Embryonic facial prominence (tissue), 1 donor: ENCODE data around the gene DUSP19.
A peak's percentile ranks its signal among the peaks of the same experiment; 100 is the strongest.
"Not testable (repeated sequence)": the region's sequence is repeated elsewhere in the genome, so short reads cannot be mapped to it uniquely, and the experiment has no call there.

Experiments used
- DNase-seq: peaks from one replicate; pipeline ENCODE4 v3.0.0-alpha.2; 2016; ENCODE audit errors: extremely low spot score

DUSP19 gene

GRCh38 chr2:183078464-183079138 lies at the start of gene DUSP19:
Gene DUSP19, plus strand, starts transcription at chr2:183078747. Its CDS starts 187 bp downstream, at chr2:183078934.
- peak; percentile 77 for DNase-seq

- no peak for DNase-seq
These were observed 49.3 kb upstream of the DUSP19 start for GRCh38 chr2:183029219-183029618.

DNA sequence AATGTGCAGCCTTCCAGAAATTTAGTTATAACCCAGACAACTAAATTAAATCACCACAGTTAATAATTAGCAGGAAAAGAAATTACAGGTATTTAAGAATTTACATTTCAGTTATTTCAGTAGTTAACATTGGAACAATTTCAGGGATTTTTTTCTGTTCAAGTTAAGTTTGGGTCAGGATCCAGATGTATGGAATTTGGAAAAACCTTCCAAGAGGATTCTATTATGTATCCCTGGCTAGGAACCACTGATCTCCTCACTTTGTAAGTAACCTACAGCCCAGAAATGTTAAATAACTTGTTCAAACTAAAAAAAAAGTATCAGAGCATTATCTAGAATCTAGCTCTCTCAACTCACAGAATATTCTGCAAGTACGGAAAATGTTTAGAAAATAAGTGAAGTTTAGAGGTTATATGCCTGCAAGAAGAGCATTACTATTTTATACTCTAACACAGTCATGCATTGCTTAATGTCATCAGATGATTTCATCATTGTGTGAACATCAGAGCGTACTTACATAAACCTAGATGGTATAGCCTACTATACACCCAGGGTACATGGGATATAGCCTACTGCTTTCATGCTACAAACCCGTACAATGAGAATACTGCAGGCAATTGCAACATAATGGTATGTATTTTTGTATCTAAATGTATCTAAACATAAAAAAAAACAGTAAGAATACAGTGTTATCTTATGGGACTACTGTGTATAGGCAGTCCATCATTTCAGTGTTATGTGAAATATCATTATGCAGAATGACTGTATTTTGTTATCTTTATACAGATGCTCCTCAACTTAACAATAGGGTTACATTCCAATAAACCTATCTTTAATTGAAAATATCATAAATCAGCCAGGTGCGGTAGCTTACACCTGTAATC lies 46.4 kb upstream of the DUSP19 start:
- no peak for DNase-seq

DNA sequence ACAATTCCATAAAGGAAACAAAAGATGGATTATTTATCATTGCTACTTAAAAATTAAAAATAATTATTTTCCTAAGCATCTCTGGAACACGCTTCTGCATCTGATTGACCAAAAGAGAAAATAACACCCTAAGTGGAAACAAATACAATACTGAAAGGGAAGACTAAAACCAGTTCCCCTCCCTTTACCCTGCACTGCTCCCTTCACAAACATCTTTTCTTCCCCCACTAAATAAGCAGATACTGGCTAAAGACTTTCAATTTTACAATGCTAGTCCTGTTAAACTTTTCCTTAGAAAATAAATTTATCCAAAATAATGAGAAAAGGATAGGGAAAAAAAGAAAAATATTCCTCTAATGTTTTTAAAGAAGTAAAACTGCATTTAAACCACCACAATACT lies 44.6 kb upstream of the DUSP19 start:
- no peak for DNase-seq

DNA sequence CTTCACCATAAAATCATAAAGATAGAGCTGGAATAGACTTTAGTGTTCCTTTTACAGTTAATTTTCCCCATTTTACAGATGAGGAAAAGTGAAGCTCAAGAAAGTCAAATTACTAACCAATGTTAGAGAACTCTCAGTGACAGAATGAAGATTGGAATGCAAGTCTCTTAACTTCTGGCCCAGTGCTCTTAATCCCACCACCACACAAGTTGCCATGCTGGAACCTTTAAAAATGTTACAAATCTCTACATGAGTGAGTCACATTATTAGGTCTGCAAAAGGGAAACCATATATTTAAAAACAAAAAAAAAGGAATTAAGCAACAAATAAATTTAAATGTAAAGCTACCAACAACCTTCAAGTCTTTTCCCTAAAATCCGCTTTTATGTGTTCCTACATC lies 43.7 kb upstream of the DUSP19 start:
- no peak for DNase-seq

GRCh38 chr2:183035298-183035953 lies 43.1 kb upstream of the DUSP19 start:
- DNase-seq = no peak

DNA sequence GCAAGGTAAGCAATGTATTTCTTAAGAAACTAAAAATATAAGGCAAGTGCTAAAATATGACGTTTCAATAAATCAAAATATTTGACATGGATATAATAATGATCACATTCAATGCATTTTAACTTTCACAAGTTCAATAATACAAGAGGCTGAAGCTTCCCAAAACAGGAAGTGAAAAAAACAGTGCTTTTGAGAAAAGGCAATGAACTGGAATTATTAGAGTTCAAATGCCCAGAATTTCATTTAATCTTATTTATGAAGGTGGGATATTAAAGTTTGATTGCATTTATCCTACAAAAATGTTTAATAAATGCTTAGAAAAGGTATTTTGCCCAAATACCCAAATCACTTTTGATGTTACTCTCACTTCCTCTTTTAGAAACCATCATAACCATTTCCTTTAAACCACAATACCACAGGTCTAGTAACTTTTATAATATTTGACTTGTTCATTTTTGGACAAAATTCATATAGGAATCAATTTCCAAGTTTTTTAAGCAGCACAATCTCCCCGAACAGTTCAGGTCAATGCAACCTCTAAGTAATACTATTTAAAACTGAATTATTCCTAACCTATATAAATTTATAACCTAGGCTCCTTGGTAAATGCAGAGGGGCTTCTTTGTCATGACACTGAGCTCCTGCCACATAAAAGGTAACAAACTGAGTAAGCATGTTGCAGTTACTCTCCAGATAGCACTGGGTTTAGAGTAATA lies 42.4 kb upstream of the DUSP19 start:
- DNase-seq = no peak

DNA sequence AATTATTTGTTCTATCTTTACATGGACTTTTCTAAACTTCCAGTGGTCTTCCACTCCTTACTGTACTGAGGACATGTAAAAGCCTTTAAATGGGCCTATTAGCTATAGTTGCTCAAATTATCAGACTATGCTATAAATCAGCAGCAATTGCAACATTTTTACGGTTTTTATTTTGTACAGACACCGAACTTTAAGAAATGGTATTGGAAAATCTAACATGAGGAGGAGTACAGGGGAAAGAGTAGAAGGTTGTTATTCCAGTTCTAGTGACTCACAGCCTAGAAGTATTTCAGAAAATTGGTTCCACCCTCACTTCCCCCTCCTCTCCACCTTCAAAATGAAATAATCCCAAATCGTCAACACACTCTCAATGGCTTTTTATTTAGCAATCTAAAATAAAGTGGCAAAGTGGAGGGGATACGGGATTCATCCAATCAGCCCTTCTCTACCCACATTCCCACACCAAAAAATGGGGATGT lies 41.4 kb upstream of the DUSP19 start:
- peak; percentile 30 for DNase-seq

DNA sequence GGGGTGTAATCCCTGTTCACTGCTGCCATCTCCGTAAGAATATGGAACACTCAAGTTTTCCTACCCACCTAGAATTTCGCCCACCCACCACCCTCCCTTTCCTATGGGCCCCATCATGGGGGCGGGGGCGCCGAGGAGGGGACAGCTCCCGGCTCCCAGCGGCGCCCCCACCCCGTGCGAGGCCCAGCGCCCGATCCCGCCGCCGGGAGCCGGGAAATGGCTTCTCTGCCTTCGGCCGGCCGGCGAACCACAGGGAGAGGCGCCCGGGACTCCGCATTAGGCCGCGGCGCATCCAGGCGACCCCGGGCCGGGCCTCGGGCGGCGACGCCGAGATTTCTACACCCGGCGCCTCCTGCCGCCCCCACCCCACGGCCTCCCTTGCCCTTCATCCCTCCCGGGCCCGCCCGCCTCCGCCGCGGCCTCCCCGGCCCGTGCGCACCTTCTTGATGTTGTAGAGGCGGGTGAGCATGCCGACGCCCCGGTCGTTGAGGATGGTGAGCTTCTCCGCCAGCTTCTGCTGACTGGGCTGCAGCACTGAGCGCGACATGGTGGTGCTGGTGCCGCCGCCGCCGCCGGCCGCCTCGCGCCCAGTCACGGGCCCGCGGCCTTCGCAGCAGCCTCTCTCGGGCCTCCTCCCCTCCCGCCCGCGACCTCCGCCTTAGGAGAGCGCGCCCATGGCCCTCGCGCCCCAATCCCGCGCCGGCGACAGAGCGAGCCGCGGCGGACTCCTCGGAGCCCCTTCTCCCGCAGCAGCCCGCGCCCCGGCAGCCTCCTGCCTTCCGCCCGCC lies 40.8 kb upstream of the DUSP19 start:
- peak; percentile 65 for DNase-seq

DNA sequence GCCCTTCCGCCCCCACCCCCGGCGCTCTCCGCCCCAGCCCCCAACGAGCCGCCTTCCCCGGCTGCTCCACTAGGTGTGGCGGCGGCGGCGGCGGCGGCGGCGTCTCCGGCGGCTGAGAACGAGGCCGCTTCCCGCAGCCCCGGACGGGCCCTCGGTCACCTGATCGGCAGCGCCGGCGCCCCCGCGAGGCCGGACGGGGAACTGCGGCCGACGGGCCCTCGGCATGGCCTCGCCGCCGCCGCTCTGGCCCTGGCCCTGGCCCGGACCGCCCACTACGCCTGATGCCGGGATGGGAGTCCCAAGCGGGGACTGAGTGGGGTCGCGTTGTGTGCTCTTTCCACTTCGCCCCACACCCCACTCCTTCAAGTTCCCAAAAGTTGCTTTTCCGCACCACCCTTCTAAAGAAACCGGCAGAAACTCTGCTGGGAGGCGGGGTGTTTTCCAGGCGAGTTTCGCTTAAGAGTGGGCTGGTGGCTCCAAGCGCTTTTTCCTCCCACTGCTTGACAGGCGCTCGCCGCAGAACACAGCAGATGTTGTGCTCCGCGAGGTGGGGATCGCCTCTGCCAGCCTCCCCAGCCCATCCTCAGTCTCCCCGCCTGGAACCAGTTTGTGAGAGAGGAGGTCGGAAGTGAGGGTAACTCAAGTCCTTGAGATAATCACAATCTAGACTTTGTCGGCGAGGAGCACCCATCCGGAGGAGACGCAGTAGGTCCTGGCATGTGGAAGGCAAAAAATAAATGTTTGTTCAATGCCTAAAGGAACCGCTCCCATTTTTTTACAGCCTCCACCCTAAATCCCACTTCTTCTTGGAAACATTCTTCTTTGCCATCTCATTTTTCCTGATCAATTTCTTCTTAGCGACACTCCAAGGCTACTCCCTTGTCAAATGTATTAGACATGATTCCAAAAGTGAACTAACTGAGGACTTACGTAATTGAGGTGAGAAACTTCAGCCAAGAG lies 39.9 kb upstream of the DUSP19 start, which contains the start of gene NCKAP1:
Gene NCKAP1 (minus strand): TSS at position 117 of the 960 bp plus-strand sequence. CDS start 358 bp downstream, outside the sequence.
- DNase-seq = peak; percentile 62

DNA sequence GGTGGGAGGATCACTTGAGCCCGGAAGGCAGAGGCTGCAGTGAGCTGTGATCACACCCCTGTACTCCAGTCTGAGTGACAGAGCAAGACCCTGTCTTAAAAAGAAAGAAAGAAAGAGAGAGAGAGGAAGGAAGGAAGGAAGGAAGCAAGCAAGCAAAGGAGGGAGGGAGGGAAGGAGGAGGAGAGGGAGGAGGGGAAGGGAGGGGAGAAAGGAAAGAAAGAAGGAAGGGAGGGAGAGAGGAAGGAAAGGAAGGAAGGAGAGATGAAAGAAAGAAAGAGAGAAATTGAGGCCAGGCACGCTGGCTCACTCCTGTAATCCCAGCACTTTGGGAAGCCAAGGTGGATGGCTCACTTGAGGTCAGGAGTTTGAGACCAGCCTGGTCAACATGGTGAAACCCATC lies 37.9 kb upstream of the DUSP19 start:
- DNase-seq = no peak

DNA sequence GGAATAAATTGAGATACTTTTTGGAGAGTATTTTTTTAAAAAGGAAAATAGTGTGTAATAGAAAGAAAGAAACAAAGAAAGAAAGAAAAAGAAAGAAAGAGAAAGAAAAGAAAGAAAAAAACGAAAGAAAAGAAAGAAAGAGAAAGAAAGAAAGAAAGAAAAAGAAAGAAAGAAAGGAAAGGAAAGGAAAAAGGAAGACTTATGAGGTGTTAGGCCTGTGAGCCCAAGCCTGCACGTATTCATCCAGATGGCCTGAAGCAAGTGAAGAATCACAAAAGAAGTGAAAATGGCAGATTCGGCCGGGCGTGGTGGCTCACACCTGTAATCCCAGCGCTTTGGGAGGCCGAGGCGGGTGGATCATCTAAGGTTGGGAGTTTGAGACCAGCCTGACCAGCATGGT lies 35.0 kb upstream of the DUSP19 start:
- not testable (repeated sequence) for DNase-seq

GRCh38 chr2:183047486-183048125 lies 30.9 kb upstream of the DUSP19 start:
- DNase-seq = not testable (repeated sequence)

- DNase-seq = no peak
These were observed 29.1 kb upstream of the DUSP19 start for GRCh38 chr2:183049420-183049819.

DNA sequence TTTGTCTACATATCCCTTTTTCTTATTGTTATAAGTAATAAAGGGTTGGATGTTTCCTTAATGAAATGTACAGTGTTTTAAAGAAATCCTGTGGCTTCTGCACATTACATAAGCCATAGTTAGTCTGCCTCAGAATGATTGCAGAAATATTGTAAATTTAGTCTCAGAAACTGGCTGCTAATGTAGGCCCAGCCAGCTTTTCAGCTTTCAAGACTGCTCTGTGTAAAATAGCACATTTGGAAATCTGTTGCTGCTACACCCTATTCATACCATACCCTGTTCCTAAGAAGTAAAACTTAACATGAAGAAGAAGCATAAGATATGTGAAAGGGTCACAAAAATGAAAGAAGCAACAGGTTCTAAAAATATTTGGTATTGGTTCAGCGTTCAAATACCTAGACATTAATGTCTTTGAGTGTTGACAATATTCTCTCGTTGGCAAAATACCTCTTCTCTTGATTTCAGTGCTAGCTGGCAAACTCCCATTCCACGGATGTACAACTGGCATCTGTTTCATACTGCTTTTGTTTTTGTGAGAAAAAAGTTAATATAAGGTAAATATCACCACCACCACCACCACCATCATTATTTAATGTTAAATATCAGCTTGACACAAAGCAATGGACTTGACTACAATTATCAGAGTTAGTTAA lies 21.1 kb upstream of the DUSP19 start:
- no peak for DNase-seq

GRCh38 chr2:183059561-183059960 lies 19.0 kb upstream of the DUSP19 start:
- no peak for DNase-seq

- DNase-seq = no peak
These were observed 17.8 kb upstream of the DUSP19 start for GRCh38 chr2:183060571-183061231.

DNA sequence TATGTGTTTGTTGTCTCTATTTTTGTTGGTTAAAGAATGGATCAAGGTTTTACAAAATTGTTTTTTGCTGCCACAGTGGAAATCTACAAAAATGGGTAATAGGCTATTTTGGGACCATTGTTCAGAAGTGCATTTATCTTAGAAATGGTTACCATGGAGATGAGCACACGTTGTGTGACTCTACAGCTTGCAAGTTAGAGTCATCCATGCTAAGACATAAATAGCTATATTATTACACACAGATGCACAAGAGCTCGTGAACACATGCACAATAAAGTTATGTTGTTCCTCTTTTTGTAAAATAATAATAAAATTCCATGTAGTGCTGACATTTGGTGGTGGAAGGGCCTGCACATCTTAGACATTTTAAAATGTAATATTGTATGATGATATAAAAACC lies 15.5 kb upstream of the DUSP19 start:
- no peak for DNase-seq
